GM06990 (cell line): ENCODE data around the gene STXBP1.

Experiments used
- DNase-seq: peaks from one replicate; pipeline ENCODE4 v3.0.0-alpha.2; 2011; ENCODE audit not compliant: insufficient read length; ENCODE audit errors: extremely low read depth
- H3K27me3 ChIP-seq: replicated peaks from 2 replicates; pipeline ENCODE4 v1.6.0; 2011; ENCODE audit warnings: low read length; ENCODE audit not compliant: control insufficient read depth, insufficient read depth
- H3K36me3 ChIP-seq: 2 replicates; pipeline ENCODE4 v1.5.1; 2011; ENCODE audit warnings: low read length; ENCODE audit not compliant: control insufficient read depth, insufficient read depth
- H3K4me3 ChIP-seq: replicated peaks from 2 replicates; pipeline ENCODE4 v1.5.1; 2011; ENCODE audit warnings: low read depth, mild to moderate bottlenecking, control low read depth, low read length
- CTCF ChIP-seq: IDR thresholded peaks from 2 replicates; pipeline ENCODE4 v1.5.1; 2011; ENCODE audit warnings: low read length, control low read depth, mild to moderate bottlenecking, inconsistent platforms; ENCODE audit not compliant: insufficient read depth, poor library complexity, severe bottlenecking

STXBP1 gene

DNA sequence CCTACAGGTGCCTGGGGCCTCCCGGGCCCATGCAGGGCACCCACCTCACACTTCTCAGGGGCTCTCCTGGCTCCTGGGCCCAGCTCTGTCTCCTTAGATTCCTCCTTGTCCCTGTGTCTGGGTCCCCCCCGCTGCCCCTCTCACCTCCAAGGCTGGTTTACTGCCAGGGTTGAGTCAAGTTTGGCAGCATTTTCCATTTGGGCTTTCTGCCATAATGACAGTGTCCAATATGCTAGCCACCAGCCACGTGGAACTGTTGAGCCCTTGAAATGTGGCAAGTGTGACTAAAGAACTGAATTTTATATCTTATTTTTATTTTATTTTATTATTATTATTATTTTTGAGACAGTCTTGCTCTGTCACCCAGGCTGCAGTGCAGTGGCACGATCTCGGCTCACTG is 105.7 kb downstream of the STXBP1 start:
- no peak for TF ChIP-seq CTCF
- DNase-seq: no peak
- Histone ChIP-seq H3K4me3 (no peak overlapping the region), H3K36me3 (no peaks in the 10 kb centered on the region), H3K27me3 (no peaks in the 10 kb centered on the region)

DNA sequence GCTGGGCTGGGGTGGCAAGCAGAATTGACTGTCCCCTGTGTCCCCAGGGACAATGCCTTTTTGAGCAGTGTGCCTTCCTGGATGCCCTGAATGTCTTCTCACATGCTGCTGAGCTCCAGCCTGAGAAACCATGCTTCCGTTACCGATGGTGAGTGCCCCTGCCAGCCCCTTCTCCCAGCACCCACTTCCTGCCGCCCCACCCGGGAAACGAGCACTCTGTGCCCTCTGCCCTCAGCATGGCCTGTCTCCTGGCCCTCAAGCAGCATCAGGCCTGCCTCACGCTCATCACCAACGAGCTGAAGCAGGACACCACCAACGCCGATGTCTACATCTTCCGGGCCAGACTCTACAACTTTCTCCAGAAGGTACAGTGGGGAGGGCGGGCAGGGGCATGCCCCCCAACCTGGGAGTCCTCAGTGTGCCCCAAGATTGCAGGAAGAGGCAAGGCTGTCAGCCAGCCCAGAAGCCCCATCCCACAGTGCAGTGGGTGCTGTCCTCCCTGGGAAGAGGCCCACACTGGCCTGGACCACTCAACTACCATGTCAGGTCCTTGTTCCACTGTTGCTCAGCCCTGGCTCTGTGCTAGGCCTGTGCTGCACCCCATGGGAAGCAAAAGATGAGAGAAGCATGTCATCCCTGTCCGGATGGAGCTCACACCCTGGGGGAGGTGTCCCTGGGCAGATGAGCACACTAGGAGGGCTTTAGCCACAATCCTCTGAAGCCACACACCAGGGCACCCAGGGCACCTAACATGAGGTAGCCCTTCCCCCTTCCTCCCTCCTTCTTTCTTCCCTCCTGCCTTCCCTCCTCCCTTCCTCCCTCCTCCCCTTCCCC is 108.2 kb downstream of the STXBP1 start:
- no peak overlapping the region for H3K4me3 ChIP-seq
- no peak for DNase-seq
- TF ChIP-seq CTCF: no peak
- no peaks in the 10 kb centered on the region for H3K27me3 ChIP-seq
- H3K36me3 ChIP-seq: no peaks in the 10 kb centered on the region

- no peak for DNase-seq
- no peak overlapping the region for H3K4me3 ChIP-seq
- H3K36me3 ChIP-seq: no peaks in the 10 kb centered on the region
- TF ChIP-seq CTCF: no peak
- no peaks in the 10 kb centered on the region for H3K27me3 ChIP-seq
Observed at GRCh38 chr9:127720865-127721227, 108.8 kb downstream of the STXBP1 start.

GRCh38 chr9:127721391-127721821 is 109.3 kb downstream of the STXBP1 start:
- no peak for TF ChIP-seq CTCF
- Histone ChIP-seq H3K36me3 (no peaks in the 10 kb centered on the region), H3K4me3 (no peak overlapping the region), H3K27me3 (no peaks in the 10 kb centered on the region)
- DNase-seq: no peak

DNA sequence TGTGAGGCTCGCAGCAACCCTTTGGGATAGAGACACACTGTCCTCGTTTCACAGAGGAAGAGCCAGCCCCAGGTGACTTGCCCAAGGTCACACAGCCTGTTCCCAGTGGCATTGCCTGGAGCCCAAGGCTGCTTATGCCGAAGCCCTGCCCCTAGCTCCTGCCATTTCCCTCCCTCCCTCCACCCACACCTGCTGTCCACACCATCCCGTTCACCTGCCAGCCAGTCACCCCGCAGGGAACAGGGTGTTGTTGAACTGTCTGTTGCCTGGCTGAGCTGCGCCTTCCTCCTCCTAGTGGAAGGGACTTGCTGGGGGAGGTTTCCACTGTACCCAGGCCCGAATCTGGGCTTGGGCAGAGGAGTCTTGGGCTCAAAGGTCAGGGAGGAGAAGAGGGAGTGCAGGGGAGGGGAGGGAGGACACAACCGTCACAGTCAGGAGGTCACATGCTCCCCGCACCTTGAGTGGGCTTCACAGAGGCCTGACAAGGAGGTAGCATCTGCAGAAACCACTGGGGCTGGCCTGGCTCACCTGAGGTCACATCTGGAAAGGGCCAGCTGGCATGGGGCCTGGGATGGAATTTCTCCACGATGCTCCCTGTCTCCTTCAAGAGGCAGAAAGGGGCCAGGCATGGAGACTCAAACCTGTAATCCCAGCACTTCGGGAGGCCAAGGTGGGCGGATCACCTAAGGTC is 110.1 kb downstream of the STXBP1 start:
- H3K4me3 ChIP-seq: no peak overlapping the region
- DNase-seq: no peak
- no peaks in the 10 kb centered on the region for H3K27me3 ChIP-seq
- TF ChIP-seq CTCF: no peak
- H3K36me3 ChIP-seq: no peaks in the 10 kb centered on the region
